OCI-LY7 (cell line): Measurements from ENCODE around the gene NKPD1. TPM values are rescaled to one million over a fixed set of nuclear protein-coding genes. Genes with fewer than 3 reads are reported as not detected.

Experiments used
- BruUV-seq: library from RNA; stranded (reverse); fragments of 400-500 nt; replicated peaks from 2 replicates; lab custom pipeline; 2021; lab: Mats Ljungman, UMichigan
- CTCF ChIA-PET: fragments of 300-600 bp; sonication (Branson Sonifier 250); formaldehyde crosslinking; loops from one replicate; lab custom pipeline; 2022; ENCODE audit warnings: antibody characterized with exemption; ENCODE audit not compliant: unreplicated experiment; lab: Charles Lee
- POLR2A ChIA-PET: fragments of 300-600 bp; sonication (Branson Sonifier 250); formaldehyde crosslinking; loops from one replicate; lab custom pipeline; 2022; ENCODE audit warnings: antibody characterized with exemption; lab: Charles Lee
- DNase-seq: peaks from one replicate; pipeline ENCODE4 v3.0.0-alpha.2; 2015; ENCODE audit warnings: low spot score
- H2AFZ ChIP-seq: fragments of 200-600 bp; sonication (generic), shearing (Covaris generic); 2 replicates; pipeline ENCODE4 v1.6.1; 2014; ENCODE audit warnings: mild to moderate bottlenecking, antibody characterized with exemption, low read length, moderate library complexity
- H3K27ac ChIP-seq: fragments of 200-600 bp; sonication (generic); 2 replicates; pipeline ENCODE4 v1.5.1; 2014; ENCODE audit warnings: mixed run types, low read depth, mild to moderate bottlenecking, moderate library complexity, low read length, inconsistent platforms; ENCODE audit not compliant: poor library complexity, severe bottlenecking
- H3K36me3 ChIP-seq: fragments of 200-600 bp; sonication (generic); 2 replicates; pipeline ENCODE4 v1.6.1; 2014; ENCODE audit warnings: mild to moderate bottlenecking, antibody characterized with exemption, low read length, moderate library complexity, mixed read lengths; ENCODE audit not compliant: insufficient read depth
- H3K4me1 ChIP-seq: fragments of 200-600 bp; sonication (generic); 2 replicates; pipeline ENCODE4 v1.5.1; 2014; ENCODE audit warnings: mild to moderate bottlenecking, low read length; ENCODE audit not compliant: insufficient read depth, poor library complexity, severe bottlenecking
- H3K4me2 ChIP-seq: fragments of 200-600 bp; sonication (generic); 2 replicates; pipeline ENCODE4 v1.6.1; 2014; ENCODE audit warnings: mild to moderate bottlenecking, low read length
- H3K4me3 ChIP-seq: fragments of 200-600 bp; sonication (generic); 2 replicates; pipeline ENCODE4 v1.5.1; 2014; ENCODE audit warnings: mild to moderate bottlenecking, low read depth, low read length; ENCODE audit not compliant: poor library complexity, severe bottlenecking
- H3K79me2 ChIP-seq: fragments of 200-600 bp; sonication (generic); 2 replicates; pipeline ENCODE4 v1.6.1; 2016; ENCODE audit warnings: low read depth, mild to moderate bottlenecking, low read length, moderate library complexity, mixed read lengths; ENCODE audit not compliant: insufficient read depth
- H3K9me2 ChIP-seq: fragments of 200-600 bp; sonication (generic); 2 replicates; pipeline ENCODE4 v1.6.1; 2016; ENCODE audit warnings: mild to moderate bottlenecking, low read length, mixed read lengths; ENCODE audit not compliant: insufficient read depth
- H3K9me3 ChIP-seq: fragments of 200-600 bp; sonication (generic); 2 replicates; pipeline ENCODE4 v1.6.1; 2014; ENCODE audit warnings: mild to moderate bottlenecking, mixed run types, low read length, mixed read lengths
- H4K20me1 ChIP-seq: fragments of 200-600 bp; sonication (generic); 2 replicates; pipeline ENCODE4 v1.6.1; 2014; ENCODE audit warnings: mild to moderate bottlenecking, antibody characterized with exemption, low read length, moderate library complexity, mixed read lengths; ENCODE audit not compliant: insufficient read depth
- CTCF ChIP-seq: fragments of 200-600 bp; sonication (generic); conservative IDR thresholded peaks from 2 replicates; pipeline ENCODE4 v1.5.1; 2014; ENCODE audit warnings: mild to moderate bottlenecking, antibody characterized with exemption, low read length, moderate library complexity, mixed read lengths
- EZH2phosphoT487 ChIP-seq: fragments of 200-600 bp; sonication (generic); IDR thresholded peaks from 2 replicates; pipeline ENCODE4 v1.6.1; 2018; ENCODE audit warnings: low read depth, borderline replicate concordance, mild to moderate bottlenecking, mixed run types, antibody characterized with exemption, low read length, moderate library complexity, mixed read lengths
- intact Hi-C: fragments of 100-400 bp; cut with micrococcal nuclease; formaldehyde crosslinking; loops from one replicate; pipeline ENCODE4 v1.10.0; 2022; ENCODE audit not compliant: unreplicated experiment
- total RNA-seq, 2 experiments: library from RNA; depleted of rRNA in 1 of 2; stranded (reverse); fragments of >200 nt in 1 of 2; shearing (Covaris generic) in 1 of 2; gene quantifications; 2 replicates each; pipeline ENCODE4 v1.2.3, GENCODE V29; 2014 to 2022

Gene NKPD1
- total RNA-seq, 2 experiments from 2014 or later: 0.50 to 1.0 TPM

- ChIA-PET POLR2A (interaction anchor here (0.5 to 2.4 kb wide), 6 partner anchors 11 to 288 kb away, joined by 3 to 15 read pairs (median 3); no protein-coding TSS in a partner anchor), CTCF (interaction anchor here (0.6 kb wide), 3 partner anchors 68 to 112 kb away, joined by 3 read pairs; no protein-coding TSS in a partner anchor)
- Histone ChIP-seq H2AFZ (peak within 1 kb of the TSS; percentile 72), H4K20me1 (no peaks in the 10 kb centered on the region), H3K4me1 (peaks cover 25% of the 10 kb centered on the region), H3K4me2 (peak within 1 kb of the TSS; percentile 75), H3K27ac (peak within 1 kb of the TSS; percentile 66), H3K4me3 (peak within 1 kb of the TSS; percentile 88), H3K9me3 (no peaks in the 10 kb centered on the region), H3K9me2 (no peaks in the 10 kb centered on the region), H3K36me3 (0 out of 2 replicates have a peak, but pooled peaks cover 8% of the 10 kb centered on the region), H3K79me2 (peaks cover 32% of the 10 kb centered on the region)
- intact Hi-C loops: loop anchor here (1.0 to 5.0 kb wide), 4 partner anchors 41 to 162 kb away; partner anchors contain the start of genes GEMIN7 and PPP1R37
- no TSS peak for BruUV-seq
- DNase-seq: peak; percentile 100
- TF ChIP-seq CTCF: peak; percentile 63
- TF ChIP-seq EZH2phosphoT487: no peak
These were observed 17.7 kb upstream of the NKPD1 start, which contains the start of gene BLOC1S3 for GRCh38 chr19:45178262-45179071. Gene BLOC1S3, plus strand, starts transcription at chr19:45178784. Its CDS starts 513 bp downstream, at chr19:45179297.

- no peaks in the 10 kb centered on the region for H4K20me1 ChIP-seq
- DNase-seq: no peak
- H3K79me2 ChIP-seq: peaks cover 32% of the 10 kb centered on the region
- ChIA-PET CTCF (interaction anchor here (0.6 to 0.8 kb wide), 2 partner anchors 25 to 113 kb away, joined by 3 read pairs; no protein-coding TSS in a partner anchor), POLR2A (interaction anchor here (0.6 to 2.4 kb wide), 7 partner anchors 11 to 1243 kb away, joined by 3 to 15 read pairs (median 3); partner anchors contain the start of gene ZNF45)
- H2AFZ ChIP-seq: peak within 1 kb of the TSS; percentile 72
- BruUV-seq: TSS peak; percentile 97
- peak within 1 kb of the TSS; percentile 66 for H3K27ac ChIP-seq
- peak within 1 kb of the TSS; percentile 88 for H3K4me3 ChIP-seq
- H3K36me3 ChIP-seq: 0 out of 2 replicates have a peak, but pooled peaks cover 8% of the 10 kb centered on the region
- TF ChIP-seq EZH2phosphoT487 (no peak), CTCF (no peak)
- H3K4me1 ChIP-seq: peaks cover 25% of the 10 kb centered on the region
- H3K9me2 ChIP-seq: no peaks in the 10 kb centered on the region
- H3K9me3 ChIP-seq: no peaks in the 10 kb centered on the region
- peak within 1 kb of the TSS; percentile 75 for H3K4me2 ChIP-seq
- intact Hi-C loops: loop anchor here (1.0 to 5.0 kb wide), 4 partner anchors 41 to 162 kb away; partner anchors contain the start of genes GEMIN7 and PPP1R37
These were observed 17.1 kb upstream of the NKPD1 start, which contains the start of gene TRAPPC6A for GRCh38 chr19:45177817-45178261. Gene TRAPPC6A, minus strand, starts transcription at chr19:45178237. Its CDS starts 19 bp downstream, at chr19:45178218.
